H1 (cell line): ENCODE data around the gene ERMARD. TPM values are rescaled to one million over a fixed set of nuclear protein-coding genes. Genes with fewer than 3 reads are reported as not detected.

Experiments
- CTCF ChIA-PET: fragments of 300-600 bp; sonication (Branson Sonifier 250); formaldehyde crosslinking; loops from one replicate; lab custom pipeline; 2021; ENCODE audit not compliant: partially characterized antibody; lab: Charles Lee
- POLR2A ChIA-PET: fragments of 300-600 bp; sonication (Branson Sonifier 250); formaldehyde crosslinking; loops from one replicate; lab custom pipeline; 2021; ENCODE audit warnings: inconsistent platforms; ENCODE audit not compliant: partially characterized antibody; lab: Charles Lee
- DNase-seq, 2 experiments: peaks; one replicate each; pipeline versions ENCODE4 v3.0.0 to v3.0.0-alpha.2; 2010 to 2022; ENCODE audit warnings: low spot score in 2 of 2, low read depth in 1 of 2, mixed read lengths in 1 of 2
- FAIRE-seq: peaks from 2 replicates; lab custom pipeline; 2011; peaks lifted over from hg19 to GRCh38; lab: Jason Lieb, UNC
- H2AFZ ChIP-seq: 2 replicates; pipeline ENCODE4 v1.8.1; 2012; ENCODE audit warnings: low read length, inconsistent platforms
- H2AK5ac ChIP-seq: 2 replicates; pipeline ENCODE4 v1.6.1; 2013; ENCODE audit warnings: low read depth, low read length
- H2BK120ac ChIP-seq: replicated peaks from 2 replicates; pipeline ENCODE3; 2013; ENCODE audit warnings: low read depth, low read length, inconsistent platforms
- H2BK12ac ChIP-seq: 2 replicates; pipeline ENCODE4 v1.6.1; 2013; ENCODE audit warnings: low read depth, low read length
- H2BK15ac ChIP-seq: 2 replicates; pipeline ENCODE4 v1.6.1; 2013; ENCODE audit warnings: low read length
- H2BK20ac ChIP-seq: 2 replicates; pipeline ENCODE4 v1.6.1; 2013; ENCODE audit warnings: low read length
- H2BK5ac ChIP-seq: 2 replicates; pipeline ENCODE4 v1.6.1; 2013; ENCODE audit warnings: low read depth, low read length
- H3K14ac ChIP-seq: 2 replicates; pipeline ENCODE4 v1.6.1; 2013; ENCODE audit warnings: inconsistent platforms; ENCODE audit not compliant: insufficient read length
- H3K18ac ChIP-seq: 2 replicates; pipeline ENCODE4 v1.6.1; 2013; ENCODE audit warnings: low read length; ENCODE audit errors: extremely low read depth
- H3K23ac ChIP-seq: 2 replicates; pipeline ENCODE4 v1.6.1; 2013; ENCODE audit warnings: inconsistent platforms; ENCODE audit not compliant: insufficient read length
- H3K23me2 ChIP-seq: 2 replicates; pipeline ENCODE4 v1.6.1; 2013; ENCODE audit warnings: low read depth, low read length
- H3K27ac ChIP-seq: 2 replicates; pipeline ENCODE4 v1.6.1; 2011; ENCODE audit warnings: low read depth, low read length, inconsistent platforms
- H3K27me3 ChIP-seq, 4 experiments: replicated peaks in 1 of 4; 1 replicate in 1 of 4; 2 replicates in 3 of 4; pipeline versions ENCODE4 v1.6.1 to v1.8.1; 2011 to 2013; ENCODE audit warnings: low read length in 3 of 4, mild to moderate bottlenecking in 3 of 4, inconsistent platforms in 2 of 4, mixed read lengths in 2 of 4, moderate library complexity in 1 of 4; ENCODE audit not compliant: control insufficient read depth in 3 of 4, insufficient read depth in 3 of 4; ENCODE audit errors: extremely low read depth in 1 of 4
- H3K36me3 ChIP-seq, 4 experiments: 2 replicates each; pipeline versions ENCODE4 v1.6.1 to v1.8.1; 2011 to 2013; ENCODE audit warnings: mild to moderate bottlenecking in 4 of 4, low read length in 3 of 4, moderate library complexity in 2 of 4, control low read depth in 1 of 4, inconsistent platforms in 1 of 4; ENCODE audit not compliant: insufficient read depth in 4 of 4, control insufficient read depth in 2 of 4
- H3K4ac ChIP-seq: replicated peaks from 2 replicates; pipeline ENCODE3; 2013; ENCODE audit warnings: low read length, low read depth, mixed read lengths, inconsistent platforms; ENCODE audit not compliant: insufficient read length
- H3K4me1 ChIP-seq, 4 experiments: replicated peaks in 1 of 4; 1 replicate in 1 of 4; 2 replicates in 3 of 4; pipeline versions ENCODE4 v1.6.1 to v1.8.1; 2011 to 2013; ENCODE audit warnings: low read length in 3 of 4, inconsistent platforms in 2 of 4, mixed read lengths in 1 of 4; ENCODE audit not compliant: insufficient read depth in 4 of 4, control insufficient read depth in 3 of 4
- H3K4me2 ChIP-seq, 2 experiments: 2 replicates each; pipeline versions ENCODE4 v1.6.1 to v1.8.1; 2011 to 2013; ENCODE audit warnings: low read depth in 2 of 2, low read length in 2 of 2, control low read depth in 1 of 2, inconsistent platforms in 1 of 2, mild to moderate bottlenecking in 1 of 2; ENCODE audit not compliant: insufficient read depth in 1 of 2
- H3K4me3 ChIP-seq, 4 experiments: fragments of 200-600, 300-600 bp in 1 of 4; sonication (generic), shearing (Covaris generic), sonication (Bioruptor Twin) in 1 of 4; 2 replicates each; pipeline versions ENCODE4 v1.5.1 to v1.8.1; 2011 to 2016; ENCODE audit warnings: low read length in 4 of 4, low read depth in 3 of 4, control low read depth in 2 of 4, inconsistent platforms in 2 of 4, mild to moderate bottlenecking in 2 of 4, mixed read lengths in 1 of 4, moderate library complexity in 1 of 4; ENCODE audit not compliant: insufficient read depth in 2 of 4; ENCODE audit errors: extremely low read depth in 1 of 4
- H3K56ac ChIP-seq: replicated peaks from 2 replicates; pipeline ENCODE3; 2013; ENCODE audit warnings: low read depth, mild to moderate bottlenecking, mixed read lengths, low read length, inconsistent platforms; ENCODE audit not compliant: insufficient read length
- H3K79me1 ChIP-seq: 2 replicates; pipeline ENCODE4 v1.6.1; 2013; ENCODE audit warnings: low read depth, low read length, control low read depth
- H3K79me2 ChIP-seq, 2 experiments: 2 replicates each; pipeline versions ENCODE4 v1.6.1 to v1.8.1; 2012 to 2013; ENCODE audit warnings: low read length in 2 of 2, mild to moderate bottlenecking in 2 of 2, inconsistent platforms in 1 of 2; ENCODE audit not compliant: insufficient read depth in 2 of 2, control insufficient read depth in 1 of 2
- H3K9ac ChIP-seq, 4 experiments: replicated peaks in 1 of 4; 1 replicate in 1 of 4; 2 replicates in 3 of 4; pipeline versions ENCODE4 v1.6.1 to v1.8.1; 2011 to 2013; ENCODE audit warnings: low read depth in 3 of 4, low read length in 3 of 4, control low read depth in 2 of 4, mild to moderate bottlenecking in 2 of 4, moderate library complexity in 2 of 4, inconsistent platforms in 1 of 4; ENCODE audit errors: extremely low read depth in 1 of 4
- H3K9me3 ChIP-seq, 2 experiments: 2 replicates each; pipeline versions ENCODE4 v1.6.1 to v1.8.1; 2012 to 2013; ENCODE audit warnings: mild to moderate bottlenecking in 2 of 2, moderate library complexity in 2 of 2, control low read depth in 1 of 2, inconsistent platforms in 1 of 2, low read depth in 1 of 2, low read length in 1 of 2, mixed read lengths in 1 of 2; ENCODE audit not compliant: insufficient read depth in 2 of 2
- H4K20me1 ChIP-seq, 2 experiments: replicated peaks in 1 of 2; 2 replicates each; pipeline versions ENCODE3 to v1.8.1; 2011 to 2013; ENCODE audit warnings: inconsistent platforms in 2 of 2, low read length in 2 of 2, mild to moderate bottlenecking in 1 of 2; ENCODE audit not compliant: insufficient read depth in 2 of 2, control insufficient read depth in 1 of 2
- H4K5ac ChIP-seq: 2 replicates; pipeline ENCODE4 v1.6.1; 2013; ENCODE audit warnings: low read length, low read depth, mixed read lengths, inconsistent platforms; ENCODE audit not compliant: insufficient read length
- H4K8ac ChIP-seq: 2 replicates; pipeline ENCODE4 v1.8.0; 2013; ENCODE audit warnings: mild to moderate bottlenecking, moderate library complexity, low read length, inconsistent platforms; ENCODE audit not compliant: insufficient read depth; ENCODE audit errors: extremely low read depth
- H4K91ac ChIP-seq: replicated peaks from 2 replicates; pipeline ENCODE3; 2013; ENCODE audit warnings: low read length, mixed read lengths, inconsistent platforms; ENCODE audit not compliant: insufficient read length
- CEBPB ChIP-seq: IDR thresholded peaks from 2 replicates; pipeline ENCODE4 v1.6.1; 2012; ENCODE audit warnings: low read depth, low read length
- POU5F1 ChIP-seq: IDR thresholded peaks from 2 replicates; pipeline ENCODE4 v1.6.1; 2011; ENCODE audit warnings: low read depth, mild to moderate bottlenecking, low read length, moderate library complexity
- WGBS, 2 experiments: shearing (Covaris generic) in 1 of 2; methylation state at CpG; one replicate each; pipeline versions ENCODE4 v1.1.6 to v1.1.7; 2013 to 2015; ENCODE audit warnings: low lambda C conversion rate in 2 of 2, mixed read lengths in 2 of 2, inconsistent platforms in 1 of 2, low coverage in 1 of 2, missing lambda C conversion rate in 1 of 2; ENCODE audit not compliant: insufficient replicate concordance in 2 of 2, insufficient coverage in 1 of 2, insufficient read length in 1 of 2; ENCODE audit errors: extremely low coverage in 1 of 2, missing lambda C conversion rate in 1 of 2; 5-methylcytosine and 5-hydroxymethylcytosine counted together
- polyA plus RNA-seq, 7 experiments: library from polyadenylated mRNA; depleted of rRNA in 3 of 7; stranded (reverse) in 5 of 7; unstranded in 2 of 7; fragments of >200 nt in 5 of 7; fragments of 200-250 nt in 2 of 7; gene quantifications; 1 replicate in 5 of 7; 2 replicates in 1 of 7; 4 replicates in 1 of 7; pipeline versions ENCODE4 v1.2.1 to v1.2.3, GENCODE V29; 2011 to 2013; ENCODE audit warnings: missing spikeins in 2 of 7, mixed read lengths in 2 of 7
- total RNA-seq: library from RNA; stranded (reverse); fragmentation: NEBNext Ultra II Directional; extraction: Animal tissue kit (Norgen Biotek cat#: 25700); gene quantifications from 2 replicates; pipeline ENCODE4 v1.2.1, GENCODE V29; 2021

The ERMARD gene
- total and polyA plus RNA-seq, 2 of the 8 experiments (the other 6 are each of a cell fraction or from before 2014, with no cell fraction given) = 12.2 to 25.6 TPM

- Histone ChIP-seq H2BK20ac (no peak overlapping the region), H2AK5ac (no peak overlapping the region), H3K56ac (no peak overlapping the region), H3K4me3 (no peak overlapping the region), H3K9ac (no peak overlapping the region), H2BK12ac (no peak overlapping the region), H4K91ac (no peak overlapping the region), H2BK120ac (no peak overlapping the region), H3K79me1 (no peaks in the 10 kb centered on the region), H3K4me1 (peaks cover 0 to 9% (median 3%) of the 10 kb centered on the region in 4 experiments; a peak in 4 of 7 replicates), H3K4ac (no peak overlapping the region), H3K9me3 (no peaks in the 10 kb centered on the region), H4K5ac (no peak overlapping the region), H4K8ac (no peak overlapping the region), H3K14ac (no peak overlapping the region), H2AFZ (no peak overlapping the region), H3K23ac (no peak overlapping the region), H2BK15ac (no peak overlapping the region), H3K27me3 (peaks cover 0 to 3% (median 1%) of the 10 kb centered on the region in 4 experiments; a peak in 2 of 7 replicates), H3K23me2 (no peaks in the 10 kb centered on the region), H3K27ac (no peak overlapping the region), H2BK5ac (no peak overlapping the region), H3K79me2 (no peaks in the 10 kb centered on the region), H3K4me2 (no peak overlapping the region), H3K18ac (no peak overlapping the region), H4K20me1 (no peaks in the 10 kb centered on the region), H3K36me3 (no peaks in the 10 kb centered on the region)
- DNase-seq (no peak), FAIRE-seq (no peak)
- CTCF ChIA-PET = interaction anchor here (0.7 to 5.3 kb wide), 8 partner anchors 11 to 112 kb away, joined by 3 to 64 read pairs (median 4); no protein-coding TSS in a partner anchor
- POLR2A ChIA-PET = no interaction called here
- WGBS, 2 experiments = 92% methylated on average over 1 of the region's 1 CpG; no CpG with 5 or more reads in 1 of the 2 experiments
- TF ChIP-seq CEBPB (no peak), POU5F1 (no peak)
Observed at GRCh38 chr6:169806701-169807100, 55.3 kb downstream of the ERMARD start.
